Measurements from ENCODE around the gene STX16.
A peak's percentile ranks its signal among the peaks of the same experiment; 100 is the strongest.

Gene STX16

DNA sequence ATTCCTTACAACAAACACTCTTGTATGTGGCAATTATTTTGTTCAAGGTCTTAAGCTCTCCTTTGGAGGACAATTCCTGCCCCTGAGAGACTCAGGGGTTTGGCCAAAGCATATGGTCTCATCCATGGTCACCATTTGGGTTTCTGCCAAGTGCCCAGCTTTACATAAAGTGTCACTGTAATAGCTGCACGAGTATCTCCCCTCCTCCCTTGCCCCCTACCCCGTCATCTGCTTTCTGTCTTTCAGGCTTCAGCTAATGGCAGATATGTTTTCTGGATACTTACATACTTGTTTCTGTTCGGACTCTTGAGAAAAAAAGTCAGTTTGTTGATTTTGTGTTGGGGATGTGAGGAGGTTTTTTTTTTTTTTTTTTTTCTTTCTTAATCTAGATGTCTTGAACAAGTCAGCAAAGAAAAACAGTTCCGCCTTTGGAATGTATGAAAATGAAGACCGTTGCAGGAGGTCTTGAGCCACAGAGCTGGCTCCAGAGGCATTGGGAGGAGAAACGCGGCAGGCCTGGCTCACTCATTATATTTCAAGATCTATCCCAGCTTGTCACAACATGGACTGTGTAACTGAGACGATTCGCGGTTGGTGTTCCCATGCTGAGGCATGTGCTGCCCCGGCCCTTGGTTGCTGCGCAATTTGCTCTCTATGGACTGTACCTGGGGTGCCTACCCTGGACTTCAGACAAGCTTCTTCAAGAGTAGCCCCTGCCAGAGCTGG, 32.6 kb upstream of the STX16 start:
- DNase-seq (ENCODE audit: low read depth in 1 of 2, low spot score in 1 of 2): no peak

GRCh38 chr20:58619077-58619863, 31.8 kb upstream of the STX16 start:
- DNase-seq (ENCODE audit: low read depth in 1 of 2, low spot score in 1 of 2): no peak

DNA sequence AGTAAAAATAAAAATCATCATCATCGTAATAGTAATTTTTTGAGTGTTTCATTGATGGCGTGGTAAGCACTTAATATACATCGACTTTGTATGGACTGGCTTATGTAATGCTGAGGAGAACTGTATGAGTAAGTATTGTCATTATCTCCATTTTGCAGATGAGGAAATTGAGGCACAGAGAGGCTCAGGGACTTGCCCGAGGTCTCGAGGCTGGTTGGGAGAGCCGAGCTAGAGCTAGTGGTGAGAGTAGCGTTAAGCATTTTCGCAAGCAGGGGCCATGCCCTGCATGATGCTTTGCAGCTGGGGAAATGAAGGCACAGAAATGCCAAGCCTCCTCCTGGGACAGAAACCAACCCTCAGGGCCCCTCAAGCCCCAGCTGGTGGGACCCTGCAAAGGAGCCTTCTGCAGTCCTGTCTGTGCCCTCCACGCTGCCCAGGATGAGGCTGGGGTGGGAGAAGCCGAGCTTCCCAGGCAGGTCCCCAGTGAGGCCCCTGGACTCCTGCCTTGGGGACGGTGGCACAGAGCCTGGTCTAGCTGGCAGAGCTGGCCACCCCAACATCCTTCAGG, 31.1 kb upstream of the STX16 start:
- no peak for DNase-seq (ENCODE audit: low read depth in 1 of 2, low spot score in 1 of 2)

DNA sequence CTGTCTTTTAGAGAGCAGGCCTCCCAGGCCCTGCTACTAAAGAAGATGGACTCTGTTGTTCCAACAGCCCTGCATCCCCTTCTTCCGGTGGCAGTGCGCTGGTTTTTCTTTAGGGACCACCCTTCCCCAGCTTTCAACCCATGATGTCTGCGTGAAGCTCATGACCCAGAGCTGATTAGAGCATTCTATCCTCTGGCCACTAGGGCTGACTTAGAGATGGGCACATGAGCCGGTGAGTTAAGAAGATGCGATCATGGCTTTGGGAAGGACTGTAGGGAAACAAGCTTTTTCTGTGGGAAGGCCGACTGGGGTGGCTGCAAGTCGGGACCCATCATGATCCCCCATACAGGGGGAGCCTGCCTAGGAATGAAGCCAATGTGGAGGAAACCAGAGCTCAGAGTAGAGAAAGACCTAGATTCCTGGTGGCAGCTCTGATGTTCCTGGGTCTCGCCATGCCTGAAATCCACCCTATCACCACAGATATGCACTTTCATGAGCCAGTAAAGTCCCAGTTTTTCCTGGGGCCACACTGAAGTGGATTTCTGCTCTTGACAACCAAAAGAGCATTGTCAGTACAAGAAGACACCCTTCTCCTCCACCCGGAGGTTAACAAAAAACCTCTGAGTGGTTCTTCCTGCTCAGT, 29.1 kb upstream of the STX16 start:
- DNase-seq (ENCODE audit: low read depth in 1 of 2, low spot score in 1 of 2): no peak

GRCh38 chr20:58622671-58623578, 28.2 kb upstream of the STX16 start:
- no peak for DNase-seq (ENCODE audit: low read depth in 1 of 2, low spot score in 1 of 2)

DNA sequence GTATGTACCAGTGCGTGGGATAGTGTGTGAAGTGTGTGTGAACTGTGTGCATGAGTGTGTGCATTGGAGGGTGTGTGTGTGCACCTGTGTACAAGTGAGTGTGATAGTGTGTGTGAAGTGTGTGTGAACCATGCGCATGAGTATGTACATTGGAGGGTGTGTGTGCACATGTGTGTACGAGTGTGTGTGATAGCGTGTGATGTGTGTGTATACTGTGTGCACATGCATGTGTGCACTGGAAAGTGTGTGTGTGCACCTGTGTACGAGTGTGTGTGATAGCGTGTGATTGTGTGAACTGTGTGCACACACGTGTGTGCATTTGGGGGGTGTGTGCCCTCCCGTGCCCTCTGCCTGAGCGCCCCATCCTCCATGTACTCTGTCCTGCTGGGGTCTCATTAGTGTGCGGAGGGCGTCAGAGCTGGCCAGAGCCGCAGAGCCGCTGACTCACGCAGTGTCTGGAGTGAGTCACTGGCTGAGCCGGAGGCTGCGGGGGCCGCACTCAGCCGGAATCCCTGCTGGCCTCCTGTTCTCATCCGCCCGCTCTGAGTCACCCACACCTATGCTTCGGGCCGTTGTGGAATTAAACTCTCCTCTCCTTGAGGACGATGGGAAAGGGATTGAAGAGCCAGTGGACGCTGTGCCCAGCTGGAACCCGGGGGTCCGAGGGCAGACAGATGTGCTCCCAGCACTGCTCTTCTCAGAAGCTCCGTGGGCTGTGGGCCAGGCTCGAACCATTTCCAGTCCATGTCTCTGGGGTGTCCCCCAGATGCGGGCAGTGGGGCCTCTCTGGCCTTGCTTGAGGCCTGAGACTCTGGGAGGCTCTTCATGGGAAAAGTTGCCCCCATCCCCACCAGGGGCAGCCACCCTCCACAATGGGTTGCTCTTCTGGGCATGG, 27.3 kb upstream of the STX16 start:
- no peak for DNase-seq (ENCODE audit: low read depth in 1 of 2, low spot score in 1 of 2)

DNA sequence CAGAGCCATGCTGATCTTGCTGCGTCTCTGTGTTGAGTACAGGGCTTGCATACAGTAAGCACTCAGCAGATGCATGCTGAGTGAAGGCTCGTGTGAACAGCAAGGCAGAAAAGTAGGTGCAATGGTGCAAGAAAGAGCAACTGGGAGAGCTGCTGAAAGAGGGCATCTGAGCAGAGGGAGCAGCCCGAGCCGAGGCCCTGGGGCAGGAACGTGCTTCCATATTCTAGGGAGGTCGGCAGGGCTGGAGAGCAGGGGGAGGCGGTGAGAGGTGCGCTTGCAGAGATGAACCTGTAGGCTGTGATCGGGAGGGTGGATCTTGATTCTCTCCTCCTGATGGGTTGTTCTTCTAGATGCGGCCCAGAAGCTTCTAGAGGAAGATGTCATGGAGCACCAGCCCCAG, 26.4 kb upstream of the STX16 start:
- DNase-seq (ENCODE audit: low read depth in 1 of 2, low spot score in 1 of 2): no peak

DNA sequence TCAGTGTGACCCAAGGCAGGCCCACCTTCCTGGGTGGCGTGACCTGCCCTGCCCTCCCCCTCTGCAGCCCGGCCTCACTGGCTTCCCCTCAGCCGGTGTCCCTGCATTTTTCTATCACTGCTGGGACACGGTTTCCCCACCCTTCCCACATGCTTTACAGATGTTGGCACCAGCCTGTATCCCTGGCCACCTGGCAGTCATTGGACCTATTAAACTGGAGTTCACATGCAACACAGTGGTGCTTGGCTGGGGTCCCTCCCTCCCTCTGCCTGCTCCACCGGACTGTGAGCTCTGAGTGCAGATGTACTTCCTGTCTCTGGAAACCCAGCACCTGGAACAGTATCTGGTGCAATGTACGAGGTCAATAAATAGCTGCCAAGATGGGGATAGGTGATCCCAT, 25.5 kb upstream of the STX16 start:
- no peak for DNase-seq (ENCODE audit: low read depth in 1 of 2, low spot score in 1 of 2)

- DNase-seq (ENCODE audit: low read depth in 1 of 2, low spot score in 1 of 2): no peak
Measured at GRCh38 chr20:58626051-58626450, 25.0 kb upstream of the STX16 start.

- peak in 1 of 2 donors; percentile 33 for DNase-seq (ENCODE audit: low read depth in 1 of 2, low spot score in 1 of 2)
Measured at GRCh38 chr20:58627212-58628072, 23.6 kb upstream of the STX16 start.

GRCh38 chr20:58628491-58629214, 22.4 kb upstream of the STX16 start:
- no peak for DNase-seq (ENCODE audit: low read depth in 1 of 2, low spot score in 1 of 2)

DNA sequence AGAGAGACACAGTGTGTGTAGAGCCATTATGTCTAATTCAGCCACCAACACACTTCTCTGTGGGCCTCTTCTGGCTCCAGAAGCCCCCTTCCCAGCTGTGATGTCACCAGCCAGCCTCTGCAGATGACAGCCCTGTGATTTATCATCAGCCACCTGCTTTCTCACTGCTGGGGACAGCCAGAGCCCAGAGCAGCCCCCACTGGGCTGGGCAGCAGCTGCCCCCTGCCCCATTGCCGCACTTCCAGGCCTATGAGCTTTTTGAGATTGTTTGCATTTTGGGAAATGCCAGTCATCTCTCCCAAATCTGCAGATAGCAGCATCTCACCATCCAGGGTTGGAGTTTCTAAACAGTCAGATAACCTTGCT, 21.9 kb upstream of the STX16 start:
- no peak for DNase-seq (ENCODE audit: low read depth in 1 of 2, low spot score in 1 of 2)

- DNase-seq (ENCODE audit: low read depth in 1 of 2, low spot score in 1 of 2): no peak
Measured at GRCh38 chr20:58630063-58630462, 21.0 kb upstream of the STX16 start.

GRCh38 chr20:58633161-58634053, 17.7 kb upstream of the STX16 start:
- no peak for DNase-seq (ENCODE audit: low read depth in 1 of 2, low spot score in 1 of 2)

DNA sequence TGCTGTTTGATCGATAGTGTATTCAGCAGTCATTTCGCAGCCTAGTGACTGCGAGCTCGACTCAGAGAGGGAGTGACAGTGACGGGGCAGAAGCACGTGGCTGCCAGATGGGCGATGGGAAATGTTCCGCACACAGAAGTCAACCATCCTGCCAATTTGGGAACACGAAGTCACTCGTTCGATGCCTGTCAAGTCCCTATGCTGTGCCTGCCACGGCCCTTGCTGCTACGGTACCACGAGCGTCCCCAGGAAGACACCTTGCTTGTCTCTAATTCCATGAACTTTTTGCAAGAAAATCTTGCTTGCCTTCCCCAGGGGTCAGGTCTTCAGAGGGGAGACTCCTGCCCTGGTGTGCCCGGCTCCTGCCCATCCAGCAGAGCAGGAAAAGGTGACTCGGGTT, 17.0 kb upstream of the STX16 start:
- DNase-seq (ENCODE audit: low read depth in 1 of 2, low spot score in 1 of 2): no peak

- DNase-seq (ENCODE audit: low read depth in 1 of 2, low spot score in 1 of 2): peak in 1 of 2 donors; percentile 10
Measured at GRCh38 chr20:58634521-58635278, 16.4 kb upstream of the STX16 start.

DNA sequence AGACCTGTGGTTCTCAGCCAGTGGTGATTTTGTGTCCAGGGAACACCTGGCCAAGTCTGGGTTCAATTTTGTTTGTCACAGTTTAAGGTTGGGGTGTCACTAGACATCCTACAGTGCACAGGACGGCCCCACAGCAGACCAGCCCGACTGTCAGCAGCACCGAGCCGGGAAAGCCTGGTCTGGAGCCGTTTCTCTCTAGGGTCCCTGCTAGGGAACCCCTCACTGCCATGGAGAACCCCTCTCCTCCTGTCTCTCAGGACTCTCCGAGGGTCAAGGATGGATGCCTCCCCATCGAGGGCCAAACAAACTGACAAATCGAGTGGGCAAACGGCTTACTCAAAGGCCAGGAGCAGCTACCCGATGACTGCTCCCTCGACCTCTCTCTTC, 15.8 kb upstream of the STX16 start:
- DNase-seq (ENCODE audit: low read depth in 1 of 2, low spot score in 1 of 2): no peak

All from stimulated activated CD4-positive, alpha-beta T cell treated with anti-CD3 and anti-CD28 coated beads, Interleukin-15, amount 100 ng/mL, for 1 hour (primary cell).